UCSD-AML1 (cell line): ENCODE results near the gene MAPK10.
"Not testable (repeated sequence)": the region's sequence is repeated elsewhere in the genome, so short reads cannot be mapped to it uniquely, and the experiment has no call there.

Experiments
- DNase-seq: peaks from one replicate; lab custom pipeline; 2025; ENCODE audit not compliant: unreplicated experiment; lab: John Stamatoyannopoulos, UW

The MAPK10 gene

DNA sequence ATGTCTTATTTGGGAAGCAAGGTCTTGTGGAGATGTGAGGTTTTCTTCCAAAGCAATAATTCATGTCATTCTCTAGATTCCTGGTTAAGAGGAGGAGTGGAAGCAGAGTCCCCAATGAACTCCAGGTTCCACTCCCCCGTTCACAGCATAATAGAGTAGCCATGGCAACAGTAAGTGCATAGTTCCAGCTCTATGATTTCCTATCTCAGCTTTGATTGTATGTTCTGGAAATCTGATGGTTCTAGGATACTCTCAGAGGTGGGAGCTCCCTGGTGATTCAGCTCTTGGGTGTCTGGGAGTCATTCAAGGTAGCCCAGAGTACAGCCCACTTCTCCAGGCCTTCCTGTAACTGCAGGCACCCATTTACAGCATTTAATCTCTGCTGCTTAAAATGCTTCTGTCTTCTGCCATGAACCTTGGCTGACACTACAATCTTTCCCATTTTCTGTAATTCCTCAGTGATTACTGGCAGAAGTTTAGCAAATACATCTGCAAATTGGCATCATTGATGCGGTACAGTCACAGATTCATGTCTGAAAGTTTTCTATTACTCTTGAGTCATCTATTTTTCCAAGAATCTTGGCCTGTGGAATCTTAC is 242.0 kb downstream of the MAPK10 start:
- no peak for DNase-seq

DNA sequence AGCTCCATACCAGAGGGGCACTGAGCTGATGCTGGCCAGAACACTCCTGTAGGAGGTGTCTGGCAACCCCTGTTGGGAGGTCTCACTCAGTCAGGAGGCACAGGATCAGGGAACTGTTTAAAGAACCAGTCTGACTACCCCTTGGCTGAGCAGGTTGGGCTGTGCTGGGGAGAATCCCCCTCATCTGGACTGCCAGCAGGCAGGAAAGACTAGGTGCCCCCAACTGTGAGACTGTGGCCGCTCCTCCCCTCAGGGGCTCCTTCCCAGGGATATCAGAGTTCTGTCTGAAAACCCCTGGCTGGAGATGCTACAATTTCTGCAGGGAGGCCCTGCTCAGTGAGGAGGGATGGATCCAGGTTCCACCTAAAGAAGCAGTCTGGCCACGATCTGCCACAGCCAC is 245.3 kb downstream of the MAPK10 start:
- DNase-seq = no peak

- DNase-seq = no peak
Observed at GRCh38 chr4:86108834-86109233, 251.0 kb downstream of the MAPK10 start.

GRCh38 chr4:86108137-86108536 is 251.7 kb downstream of the MAPK10 start:
- no peak for DNase-seq

DNA sequence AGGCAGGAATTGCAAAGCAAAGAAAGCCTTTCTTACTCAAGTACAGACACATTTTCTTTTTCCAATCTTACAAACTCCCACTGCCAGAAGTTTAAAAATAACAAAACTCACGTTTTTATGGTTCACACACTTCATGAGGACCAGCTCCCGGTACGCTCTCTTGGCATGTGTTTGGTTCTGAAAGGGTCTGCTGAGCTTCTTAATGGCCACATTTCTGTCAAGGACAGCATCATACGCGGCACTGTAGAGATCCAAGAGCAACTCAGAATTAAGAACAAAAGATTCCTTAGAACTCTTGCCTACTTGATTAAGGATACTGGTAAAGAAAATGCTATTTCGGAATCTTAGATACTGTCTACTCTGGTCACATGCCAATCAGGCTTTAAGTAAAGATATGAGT is 252.7 kb downstream of the MAPK10 start:
- no peak for DNase-seq

DNA sequence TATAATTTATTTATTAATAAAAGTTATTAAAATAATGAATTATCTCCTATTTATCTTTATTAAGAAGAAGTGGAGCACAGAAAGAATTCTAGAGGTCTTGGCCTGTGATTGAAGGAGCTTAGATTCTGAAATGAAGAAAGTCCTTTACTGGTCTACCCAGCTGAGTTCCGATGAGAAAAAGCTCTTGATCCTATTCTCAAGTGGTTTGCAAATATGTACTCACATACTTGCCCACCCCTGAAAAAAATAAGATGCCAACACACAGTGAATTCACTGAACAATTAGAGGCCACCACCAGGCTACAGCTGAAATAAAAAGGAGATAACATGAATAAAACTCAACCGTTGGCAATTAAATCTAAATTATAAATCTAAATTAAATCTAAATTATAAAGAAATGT is 253.4 kb downstream of the MAPK10 start:
- DNase-seq = no peak

- no peak for DNase-seq
Observed at GRCh38 chr4:86101841-86102240, 258.0 kb downstream of the MAPK10 start.

- DNase-seq = no peak
Observed at GRCh38 chr4:86101410-86101809, 258.4 kb downstream of the MAPK10 start.

- no peak for DNase-seq
Observed at GRCh38 chr4:86100539-86101215, 259.2 kb downstream of the MAPK10 start.

GRCh38 chr4:86099348-86099747 is 260.5 kb downstream of the MAPK10 start:
- DNase-seq = no peak

DNA sequence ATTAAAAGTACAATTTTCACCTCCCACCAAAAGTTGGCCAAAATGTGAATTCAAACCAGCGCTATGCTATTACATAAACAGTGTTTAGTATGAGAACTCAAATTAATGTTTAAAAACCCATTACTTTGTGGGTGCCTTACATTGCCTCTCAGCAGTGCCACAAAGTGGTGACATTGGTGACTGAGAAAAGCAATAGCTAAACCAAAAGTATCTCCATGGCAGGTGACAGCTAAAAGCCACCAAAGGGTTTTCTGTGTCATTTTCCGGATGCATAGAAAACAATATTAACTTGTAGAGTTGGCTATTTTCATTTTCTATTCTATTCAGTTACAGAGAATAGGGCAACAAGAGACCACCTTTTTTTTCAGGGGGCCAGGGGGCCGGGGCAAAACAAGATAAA is 261.2 kb downstream of the MAPK10 start:
- DNase-seq = no peak

DNA sequence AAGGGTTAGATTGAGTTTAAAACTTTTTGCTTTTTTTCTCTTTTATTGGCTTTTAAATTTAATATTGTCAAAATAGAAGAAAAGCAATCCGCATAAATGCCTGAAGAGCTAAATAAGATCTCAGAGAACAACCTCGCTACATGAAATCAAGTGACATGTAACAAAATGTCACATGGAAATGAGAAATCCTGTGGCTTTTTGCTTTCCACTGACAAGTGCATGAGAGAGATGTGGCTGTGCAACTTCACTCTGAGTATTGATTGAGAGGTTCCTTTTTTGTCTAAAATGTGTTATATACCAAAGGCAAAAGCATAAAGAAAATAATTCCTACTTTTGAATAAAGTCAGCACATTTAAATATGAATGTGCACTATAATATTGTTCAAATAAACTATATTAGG is 263.5 kb downstream of the MAPK10 start:
- DNase-seq = no peak

GRCh38 chr4:86092684-86093083 is 267.2 kb downstream of the MAPK10 start:
- no peak for DNase-seq

DNA sequence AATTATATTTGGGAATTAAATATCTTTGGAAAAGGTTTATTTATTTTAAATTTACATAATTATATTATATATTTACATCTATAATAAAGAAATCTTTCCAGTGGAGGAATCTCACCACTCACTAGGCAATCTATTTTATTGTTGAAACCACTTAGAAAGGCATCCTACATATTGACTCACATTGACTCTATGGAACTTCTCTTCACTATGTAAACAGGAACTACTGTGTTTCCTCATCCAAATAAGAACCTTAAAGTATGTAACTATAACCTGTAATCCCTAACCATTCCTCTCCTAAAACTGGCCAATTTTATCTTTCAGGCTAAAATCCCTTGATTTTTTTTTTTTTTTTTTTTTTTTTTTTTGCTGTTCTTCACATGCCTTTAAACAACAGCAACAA is 268.7 kb downstream of the MAPK10 start:
- no peak for DNase-seq

DNA sequence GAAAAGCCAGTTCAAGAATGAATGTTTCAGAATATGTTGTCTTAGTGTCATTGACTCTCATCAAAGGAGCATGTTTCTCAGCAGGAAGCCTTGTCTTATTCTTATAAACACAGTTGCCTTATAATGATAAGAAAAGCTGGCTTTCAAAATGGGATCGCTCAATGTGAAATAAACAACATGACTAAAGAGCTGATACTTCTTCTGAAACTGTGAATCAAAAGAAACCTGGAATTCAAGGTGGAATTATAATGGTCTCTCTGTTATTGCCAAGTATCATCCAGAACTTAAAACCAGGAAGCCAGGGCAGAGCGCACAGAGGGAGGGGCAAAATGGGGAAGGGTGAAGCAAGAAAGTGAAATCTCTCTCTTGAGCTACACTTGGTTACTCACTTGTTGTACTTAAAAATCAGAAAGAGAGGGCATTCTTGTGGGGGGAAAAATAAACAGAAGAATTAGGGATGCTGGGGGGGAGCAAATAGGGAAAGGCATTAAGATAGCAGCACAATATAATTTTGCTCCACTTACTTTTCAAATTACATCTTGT is 270.0 kb downstream of the MAPK10 start:
- DNase-seq = no peak

GRCh38 chr4:86089053-86089452 is 270.8 kb downstream of the MAPK10 start:
- no peak for DNase-seq

DNA sequence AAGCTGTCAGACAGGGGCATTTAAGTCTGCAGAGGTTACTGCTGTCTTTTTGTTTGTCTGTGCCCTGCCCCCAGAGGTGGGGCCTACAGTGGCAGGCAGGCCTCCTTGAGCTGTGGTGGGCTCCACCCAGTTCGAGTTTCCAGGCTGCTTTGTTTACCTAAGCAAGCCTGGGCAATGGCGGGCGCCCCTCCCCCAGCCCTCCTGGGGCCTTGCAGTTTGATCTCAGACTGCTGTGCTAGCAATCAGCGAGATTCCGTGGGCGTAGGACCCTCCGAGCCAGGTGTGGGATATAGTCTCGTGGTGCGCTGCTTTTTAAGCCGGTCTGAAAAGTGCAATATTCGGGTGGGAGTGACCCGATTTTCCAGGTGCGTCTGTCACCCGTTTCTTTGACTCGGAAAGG is 284.1 kb downstream of the MAPK10 start:
- DNase-seq = not testable (repeated sequence)

DNA sequence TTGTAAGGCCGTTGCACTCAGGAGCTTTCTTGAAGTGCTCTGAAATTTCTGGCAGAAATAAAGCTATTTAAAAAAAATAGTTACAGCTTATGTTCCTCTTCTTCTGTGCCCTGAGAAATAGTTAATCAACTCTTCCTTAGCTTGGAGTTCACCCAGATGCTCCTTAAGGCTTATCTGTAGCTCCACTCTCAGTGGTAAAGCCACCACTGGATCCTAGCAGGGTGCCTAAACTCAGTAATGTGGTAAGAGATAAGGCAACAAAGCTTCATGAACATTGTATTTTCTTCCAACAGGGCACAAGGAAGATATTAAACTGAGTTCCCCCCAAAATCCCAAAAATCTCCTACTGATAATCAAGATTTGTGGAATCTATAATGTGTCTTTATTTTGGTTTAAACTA is 299.5 kb downstream of the MAPK10 start:
- no peak for DNase-seq

DNA sequence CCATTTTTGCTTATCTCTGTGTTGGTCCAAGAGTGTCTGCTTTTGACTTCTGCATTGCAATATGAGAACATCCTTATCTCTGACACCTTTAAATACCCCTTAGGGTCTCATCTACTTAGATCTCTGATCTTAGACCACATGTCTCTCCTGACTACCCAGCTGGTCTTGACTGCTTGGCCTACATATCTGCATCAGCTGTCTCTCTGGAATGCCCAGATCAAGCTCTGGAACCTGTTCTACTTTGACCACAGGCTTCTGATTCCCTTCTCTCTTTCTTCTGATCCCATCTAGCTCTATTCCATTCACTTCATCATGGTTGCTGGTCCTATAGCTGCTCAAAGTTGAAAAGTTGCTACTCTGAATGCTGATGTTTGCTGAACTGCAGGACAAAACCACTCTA is 301.2 kb downstream of the MAPK10 start:
- no peak for DNase-seq

DNA sequence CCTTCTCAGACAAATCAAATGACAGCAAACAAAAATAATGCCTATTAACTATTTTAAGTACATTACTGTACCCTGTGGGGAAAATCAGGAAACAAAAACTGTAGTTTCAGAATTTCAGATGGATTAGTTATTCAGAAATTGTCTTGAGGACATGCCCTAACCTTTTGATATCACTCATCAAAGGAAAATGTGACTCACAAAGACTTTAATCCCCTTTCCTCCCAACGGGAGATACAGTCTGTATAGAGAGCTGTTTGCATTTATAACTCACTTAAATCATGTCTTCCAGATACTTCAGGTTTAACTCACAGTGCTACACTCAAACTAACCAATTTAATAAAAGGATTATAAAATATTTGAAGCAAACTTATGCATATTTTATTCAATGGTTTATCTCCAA is 304.0 kb downstream of the MAPK10 start:
- no peak for DNase-seq

DNA sequence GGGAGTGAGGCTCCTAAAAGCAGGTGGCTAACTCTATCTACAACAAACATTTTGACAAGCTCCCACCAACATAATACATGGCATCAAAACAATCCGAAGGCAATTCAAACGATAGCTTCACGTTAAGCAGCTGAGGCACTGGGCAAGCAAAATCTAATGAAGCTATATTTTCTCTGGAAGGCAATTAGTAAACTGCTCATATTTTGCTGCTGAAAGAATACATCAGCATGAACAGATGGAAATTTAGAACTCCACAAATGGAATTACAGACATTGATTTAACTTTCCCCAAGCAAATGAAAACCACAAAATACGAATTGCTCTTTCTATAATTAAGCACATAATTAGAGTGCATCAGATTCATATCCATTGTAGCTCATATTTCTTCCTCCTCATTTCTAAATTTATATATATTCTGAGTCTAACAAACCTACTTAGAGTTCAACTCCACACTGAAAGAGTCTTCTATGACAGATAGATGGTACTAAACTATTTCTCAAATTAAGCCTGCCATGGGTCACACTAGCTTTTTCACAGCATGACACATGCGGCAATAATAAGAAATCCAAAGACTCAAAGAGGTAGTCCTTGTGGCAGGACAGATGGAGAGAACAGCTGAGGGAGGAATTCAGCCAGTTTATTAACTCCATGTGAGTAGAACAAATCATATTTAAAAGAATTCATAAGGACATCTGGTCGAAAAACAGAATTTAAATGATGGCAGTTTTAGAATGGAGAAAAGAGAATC is 305.4 kb downstream of the MAPK10 start:
- DNase-seq = no peak

DNA sequence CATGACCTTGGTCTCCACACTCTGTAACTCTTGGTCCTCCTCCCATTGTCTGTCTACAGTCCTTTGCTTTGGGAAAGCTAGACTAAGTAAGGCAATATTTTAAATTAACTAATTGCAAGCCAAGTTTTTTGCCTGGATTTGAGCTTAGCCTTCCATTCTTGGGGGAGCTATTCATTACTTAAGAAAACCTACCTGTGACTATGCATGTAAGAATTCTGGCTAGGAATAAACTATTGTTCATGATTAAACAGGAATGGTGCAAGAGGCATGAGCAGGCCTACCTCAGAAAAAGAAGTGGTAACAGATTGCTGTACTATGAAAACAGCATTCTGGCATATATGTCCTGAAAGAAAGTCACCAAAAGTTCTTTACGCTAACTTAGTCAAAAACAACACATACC is 309.4 kb downstream of the MAPK10 start:
- DNase-seq = no peak
